ENCODE measurements around the gene SORCS2.

DNA sequence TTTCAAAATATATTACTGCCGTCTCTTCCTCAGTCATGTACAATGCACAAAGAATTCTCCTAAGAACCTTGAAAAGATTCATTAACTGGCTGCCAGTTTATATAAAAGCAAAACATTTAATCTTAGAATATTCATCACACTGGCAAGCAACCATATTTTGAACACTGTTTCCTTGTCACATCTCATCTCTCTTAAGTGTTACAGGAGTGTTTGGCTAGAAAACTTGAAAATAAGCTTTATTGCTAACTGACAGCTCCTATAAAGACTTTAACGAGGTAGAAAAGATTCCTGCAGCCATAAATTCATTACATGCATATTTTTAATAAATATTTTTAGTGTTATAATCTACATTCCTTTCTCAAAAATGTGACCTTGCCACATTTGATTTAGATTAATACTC is 597.7 kb downstream of the SORCS2 start:
- no peak for TF ChIP-seq POLR2A (IDR thresholded peaks at IDR 0.05; ENCODE audit: low read length)
- TF ChIP-seq GATA1 (IDR thresholded peaks at IDR 0.05; ENCODE audit: low read depth, low read length): no peak
